ENCODE results near the gene FRMD4B. TPM values are rescaled to one million over a fixed set of nuclear protein-coding genes. Genes with fewer than 3 reads are reported as not detected.

FRMD4B gene
- total and polyA plus RNA-seq, 10 of the 15 experiments (the other 5 are each of a cell fraction or from before 2014, with no cell fraction given), result 3.9 to 11.4 (median 8.0) TPM

GRCh38 chr3:69272556-69272955, 113.3 kb downstream of the FRMD4B start:
- BruUV-seq (replicated peaks), result no TSS peak
- H3K4me3 ChIP-seq, result no peak overlapping the region
- no peaks in the 10 kb centered on the region for H3K4me1 ChIP-seq (ENCODE audit: control insufficient read depth, insufficient read depth, low read length)
- no peak for DNase-seq (ENCODE audit: low read depth, low spot score)
- ChIA-PET SMC1A (ENCODE audit: uncharacterized antibody, unreplicated experiment) (interaction anchor here (1.0 to 2.0 kb wide), 2 partner anchors 23 to 36 kb away, joined by 4 to 6 read pairs; no protein-coding TSS in a partner anchor), POLR2A (no interaction called here), RAD21 (ENCODE audit: unreplicated experiment) (interaction anchor here (1.2 to 1.4 kb wide), 2 partner anchors 16 to 111 kb away, joined by 3 to 5 read pairs; no protein-coding TSS in a partner anchor), CTCF (interaction anchor here (1.0 to 1.5 kb wide), 3 partner anchors 17 to 110 kb away, joined by 3 to 8 read pairs (median 5); no protein-coding TSS in a partner anchor)
- H3K27me3 ChIP-seq (replicated peaks in 1 of 2; ENCODE audit: control insufficient read depth in 2 of 2, insufficient read depth in 2 of 2, low read length in 1 of 2), result no peaks in the 10 kb centered on the region
- H3K36me3 ChIP-seq (ENCODE audit: control insufficient read depth in 2 of 2, insufficient read depth in 2 of 2, low read length in 1 of 2), result no peaks in the 10 kb centered on the region
- 3% methylated on average over 2 of the region's 2 CpGs for WGBS (ENCODE audit: insufficient coverage, insufficient replicate concordance, low lambda C conversion rate, missing lambda C conversion rate)
- H3K27ac ChIP-seq (ENCODE audit: control insufficient read depth, insufficient read depth), result no peak overlapping the region
- no peak overlapping the region for H3K4me2 ChIP-seq (ENCODE audit: control insufficient read depth, insufficient read depth)
- H3K9ac ChIP-seq (ENCODE audit: control insufficient read depth, insufficient read depth, low read length), result no peak overlapping the region
- H3K79me2 ChIP-seq (ENCODE audit: control insufficient read depth, insufficient read depth, low read length), result no peaks in the 10 kb centered on the region
- in situ Hi-C loops (cut with MboI) (no loop called here), intact Hi-C loops (cut with micrococcal nuclease; ENCODE audit: unreplicated experiment) (no loop called here)
- no peaks in the 10 kb centered on the region for H4K20me1 ChIP-seq (ENCODE audit: control insufficient read depth, insufficient read depth)
- no peak for ATAC-seq
- no peak for TF ChIP-seq BCL3 (IDR thresholded peaks at IDR 0.05; ENCODE audit: borderline replicate concordance, insufficient read depth, low read depth, low read length, poor library complexity, severe bottlenecking)
- no peak for TF ChIP-seq GABPA (IDR thresholded peaks at IDR 0.05; ENCODE audit: low read depth)
- TF ChIP-seq GATAD2B (conservative IDR thresholded peaks at IDR 0.05; ENCODE audit: low read depth), result no peak
- no peak for TF ChIP-seq POU2F2 (IDR thresholded peaks at IDR 0.05; ENCODE audit: borderline replicate concordance, low read depth, low read length)
- no peak for TF ChIP-seq PML (IDR thresholded peaks at IDR 0.05; ENCODE audit: low read length)
- no peak for TF ChIP-seq ZNF24 (IDR thresholded peaks at IDR 0.05)
- TF ChIP-seq USF1 (IDR thresholded peaks at IDR 0.05; ENCODE audit: borderline replicate concordance, extremely low read length, insufficient read depth, low read depth, low read length), result no peak
- TF ChIP-seq ZNF687 (IDR thresholded peaks at IDR 0.05), result no peak
- no peak for TF ChIP-seq TCF12 (IDR thresholded peaks at IDR 0.05; ENCODE audit: low read depth, low read length)
- TF ChIP-seq FOS (IDR thresholded peaks at IDR 0.05; ENCODE audit: borderline replicate concordance, extremely low read depth, insufficient read length), result no peak
- TF ChIP-seq ZNF622 (IDR thresholded peaks at IDR 0.05), result no peak
- no peaks in the 10 kb centered on the region for H3K9me3 ChIP-seq (replicated peaks; ENCODE audit: control insufficient read depth, insufficient read depth, low read length)
- no peak overlapping the region for H2AFZ ChIP-seq (ENCODE audit: control insufficient read depth, low read depth, low read length)
- FAIRE-seq, result no peak
